ENCODE results near the gene SLF2. TPM values are rescaled to one million over a fixed set of nuclear protein-coding genes. Genes with fewer than 3 reads are reported as not detected.

The SLF2 gene
- total and polyA plus RNA-seq, 2 of the 8 experiments (the other 6 are each of a cell fraction or from before 2014, with no cell fraction given), result 5.5 to 20.9 TPM

- TF ChIP-seq POLR2AphosphoS5 (IDR thresholded peaks at IDR 0.05; ENCODE audit: low read depth, low read length) (no peak), NRF1 (IDR thresholded peaks at IDR 0.05; ENCODE audit: low read depth, low read length) (no peak), HDAC6 (IDR thresholded peaks at IDR 0.05; ENCODE audit: low read depth, low read length) (no peak), ATF3 (IDR thresholded peaks at IDR 0.05; ENCODE audit: insufficient read depth, low read depth, low read length) (no peak), SP4 (IDR thresholded peaks at IDR 0.05; ENCODE audit: low read length) (no peak), RFX5 (IDR thresholded peaks at IDR 0.05; ENCODE audit: borderline replicate concordance, low read depth, low read length) (no peak), SIRT6 (IDR thresholded peaks at IDR 0.05; ENCODE audit: low read length) (no peak)
These were observed 25.8 kb upstream of the SLF2 start (continued) for GRCh38 chr10:100886963-100887362.
